Lung (tissue), 12 donors: ENCODE data around the gene STAB2. TPM values are rescaled to one million over a fixed set of nuclear protein-coding genes. Genes with fewer than 3 reads are reported as not detected.

Source experiments
- ATAC-seq: fragments of 200-7000 bp; cut with Tn5 transposase; one replicate; pipeline ENCODE4 v1.9.1; 2020; ENCODE audit warnings: moderate number of reproducible peaks; ENCODE audit not compliant: insufficient read depth, low FRiP score
- DNase-seq, 3 donors: peaks; one replicate each; pipeline ENCODE4 v3.0.0-alpha.2; 2013 to 2017
- H3K27ac ChIP-seq, 2 donors: one replicate each; pipeline ENCODE4 v1.5.1; 2013; ENCODE audit warnings: mild to moderate bottlenecking in 2 of 2, moderate library complexity in 2 of 2, control low read depth in 1 of 2, inconsistent platforms in 1 of 2, low read depth in 1 of 2, low read length in 1 of 2
- H3K27me3 ChIP-seq, 3 donors: one replicate each; pipeline ENCODE4 v1.5.1; 2013; ENCODE audit warnings: low read length in 2 of 3; ENCODE audit not compliant: control insufficient read depth in 3 of 3, insufficient read depth in 3 of 3
- H3K36me3 ChIP-seq, 4 donors: one replicate each; pipeline ENCODE4 v1.5.1; 2013; ENCODE audit warnings: low read length in 4 of 4, mild to moderate bottlenecking in 1 of 4, moderate library complexity in 1 of 4; ENCODE audit not compliant: control insufficient read depth in 4 of 4, insufficient read depth in 4 of 4
- H3K4me1 ChIP-seq, 5 donors: one replicate each; pipeline ENCODE4 v1.5.1; 2013; ENCODE audit warnings: low read length in 5 of 5, mild to moderate bottlenecking in 2 of 5, moderate library complexity in 1 of 5; ENCODE audit not compliant: control insufficient read depth in 5 of 5, insufficient read depth in 5 of 5
- H3K4me3 ChIP-seq: one replicate; pipeline ENCODE4 v1.5.1; 2013; ENCODE audit warnings: mild to moderate bottlenecking, control low read depth, moderate library complexity
- H3K9ac ChIP-seq, 2 donors: one replicate each; pipeline ENCODE4 v1.5.1; 2013; ENCODE audit warnings: low read length in 2 of 2, control low read depth in 1 of 2; ENCODE audit not compliant: insufficient read depth in 1 of 2
- H3K9me3 ChIP-seq, 4 donors: one replicate each; pipeline ENCODE4 v1.5.1; 2013; ENCODE audit warnings: low read length in 3 of 4, mild to moderate bottlenecking in 1 of 4, moderate library complexity in 1 of 4; ENCODE audit not compliant: control insufficient read depth in 4 of 4, insufficient read depth in 3 of 4
- CTCF ChIP-seq: IDR thresholded peaks from 2 replicates; pipeline ENCODE4 v1.5.1; 2012; ENCODE audit warnings: mild to moderate bottlenecking; ENCODE audit errors: control extremely low read depth, extremely low read depth
- WGBS, 2 donors: extraction: QIAGEN DNeasy Blood & Tissue Kit; methylation state at CpG; one replicate each; pipeline ENCODE4 v1.1.7; 2013; 5-methylcytosine and 5-hydroxymethylcytosine counted together
- polyA plus RNA-seq, 2 donors: library from polyadenylated mRNA; stranded (reverse); fragments of 200-250 nt; gene quantifications; one replicate each; pipeline ENCODE4 v1.2.1, GENCODE V29; 2013
- total RNA-seq, 2 donors: library from RNA; depleted of rRNA in 1 of 2; stranded (reverse); fragments of >200 nt in 1 of 2; gene quantifications; one replicate each; pipeline ENCODE4 v1.2.1, GENCODE V29; 2014 to 2021
- donor health status: control.
- donor health status: control.
- donor health status: Bipolar disorder and iron deficiency.
- donor health status: healthy.
- donor health status: DM: yes; HTN: yes; CAD: no.

STAB2 gene
- total and polyA plus RNA-seq, 4 donors, result 0.06 to 10.0 (median 0.43) TPM

GRCh38 chr12:103725398-103725797, 138.3 kb downstream of the STAB2 start:
- no peak overlapping the region for H3K4me3 ChIP-seq
- H3K27ac ChIP-seq, result no peak overlapping the region
- no peak overlapping the region for H3K9ac ChIP-seq
- 93 to 94% methylated on average over 8 of the region's 8 CpGs for WGBS, 2 donors
- no peak for TF ChIP-seq CTCF
- no peaks in the 10 kb centered on the region for H3K27me3 ChIP-seq
- ATAC-seq (no peak), DNase-seq (no peak)
- peaks cover 0 to 2% (median 0%) of the 10 kb centered on the region in 5 donors for H3K4me1 ChIP-seq
- H3K9me3 ChIP-seq, result no peaks in the 10 kb centered on the region
- no peaks in the 10 kb centered on the region for H3K36me3 ChIP-seq

- no peak overlapping the region for H3K4me3 ChIP-seq
- ATAC-seq (no peak), DNase-seq (no peak)
- H3K9ac ChIP-seq, result no peak overlapping the region
- peaks cover 0 to 2% (median 0%) of the 10 kb centered on the region in 5 donors for H3K4me1 ChIP-seq
- no peak for TF ChIP-seq CTCF
- H3K36me3 ChIP-seq, result no peaks in the 10 kb centered on the region
- WGBS, 2 donors, result 79 to 80% methylated on average over 3 of the region's 3 CpGs
- H3K27ac ChIP-seq, result no peak overlapping the region
- H3K9me3 ChIP-seq, result peaks cover 0 to 8% (median 4%) of the 10 kb centered on the region in 4 donors
- no peaks in the 10 kb centered on the region for H3K27me3 ChIP-seq
Observed at GRCh38 chr12:103727638-103728037, 140.6 kb downstream of the STAB2 start.

- H3K36me3 ChIP-seq, result no peaks in the 10 kb centered on the region
- DNase-seq, result no peak
- H3K27me3 ChIP-seq, result no peaks in the 10 kb centered on the region
- H3K9me3 ChIP-seq, result peaks cover 0 to 8% (median 4%) of the 10 kb centered on the region in 4 donors
- WGBS, 2 donors, result 87 to 95% methylated on average over 4 of the region's 4 CpGs
- no peak for ATAC-seq
- H3K27ac ChIP-seq, result no peak overlapping the region
- H3K4me1 ChIP-seq, result peaks cover 0 to 2% (median 0%) of the 10 kb centered on the region in 5 donors
- no peak overlapping the region for H3K9ac ChIP-seq
- TF ChIP-seq CTCF, result no peak
- no peak overlapping the region for H3K4me3 ChIP-seq
Observed at GRCh38 chr12:103728323-103728722, 141.2 kb downstream of the STAB2 start.

GRCh38 chr12:103729499-103729898, 142.4 kb downstream of the STAB2 start:
- TF ChIP-seq CTCF, result no peak
- DNase-seq, result no peak
- Histone ChIP-seq H3K36me3 (no peaks in the 10 kb centered on the region), H3K4me3 (no peak overlapping the region), H3K9me3 (peaks cover 0 to 8% (median 4%) of the 10 kb centered on the region in 4 donors), H3K9ac (no peak overlapping the region), H3K27me3 (no peaks in the 10 kb centered on the region), H3K27ac (no peak overlapping the region), H3K4me1 (peaks cover 0 to 2% (median 0%) of the 10 kb centered on the region in 5 donors)
- ATAC-seq, result no peak
- 73 to 86% methylated on average over 1 of the region's 1 CpG for WGBS, 2 donors
